H9 (cell line): ENCODE measurements around the gene GIPC2. TPM values are rescaled to one million over a fixed set of nuclear protein-coding genes. Genes with fewer than 3 reads are reported as not detected.

Experiments used
- DNase-seq: peaks from one replicate; pipeline ENCODE4 v3.0.0-alpha.2; 2017
- H2AFZ ChIP-seq: one replicate; pipeline ENCODE4 v1.6.1; 2013; ENCODE audit warnings: mild to moderate bottlenecking, low read length, control low read depth, moderate library complexity
- H2AK5ac ChIP-seq: 2 replicates; pipeline ENCODE4 v1.6.1; 2013; ENCODE audit warnings: low read length, control low read depth, mixed read lengths; ENCODE audit not compliant: insufficient read length
- H2BK120ac ChIP-seq: one replicate; pipeline ENCODE4 v1.6.1; 2013; ENCODE audit warnings: low read depth, mild to moderate bottlenecking, low read length, control low read depth, inconsistent platforms; ENCODE audit not compliant: poor library complexity, severe bottlenecking
- H2BK12ac ChIP-seq: 2 replicates; pipeline ENCODE4 v1.6.1; 2013; ENCODE audit warnings: low read length, control low read depth, mixed read lengths, low read depth; ENCODE audit not compliant: insufficient read length
- H2BK15ac ChIP-seq: 2 replicates; pipeline ENCODE4 v1.6.1; 2013; ENCODE audit warnings: low read depth, low read length, control low read depth
- H2BK20ac ChIP-seq: one replicate; pipeline ENCODE4 v1.6.1; 2013; ENCODE audit warnings: low read depth, mild to moderate bottlenecking, low read length, control low read depth, inconsistent platforms; ENCODE audit not compliant: poor library complexity, severe bottlenecking
- H2BK5ac ChIP-seq: 2 replicates; pipeline ENCODE4 v1.6.1; 2013; ENCODE audit warnings: low read length, control low read depth, mixed read lengths; ENCODE audit not compliant: insufficient read length
- H3K14ac ChIP-seq: 2 replicates; pipeline ENCODE4 v1.6.1; 2013; ENCODE audit warnings: low read length, control low read depth; ENCODE audit not compliant: insufficient read depth
- H3K18ac ChIP-seq: 2 replicates; pipeline ENCODE4 v1.6.1; 2013; ENCODE audit warnings: low read depth, mild to moderate bottlenecking, mixed read lengths, low read length, control low read depth; ENCODE audit not compliant: insufficient read length
- H3K23ac ChIP-seq: 2 replicates; pipeline ENCODE4 v1.6.1; 2013; ENCODE audit warnings: low read length, control low read depth, mixed read lengths, low read depth; ENCODE audit not compliant: insufficient read length
- H3K23me2 ChIP-seq: 2 replicates; pipeline ENCODE4 v1.6.1; 2013; ENCODE audit warnings: low read depth, mild to moderate bottlenecking, mixed read lengths, low read length, control low read depth; ENCODE audit not compliant: insufficient read length, poor library complexity, severe bottlenecking
- H3K27ac ChIP-seq: 2 replicates; pipeline ENCODE4 v1.5.1; 2013; ENCODE audit warnings: low read length, control low read depth, mixed read lengths, low read depth; ENCODE audit not compliant: insufficient read length
- H3K27me3 ChIP-seq: 2 replicates; pipeline ENCODE4 v1.6.1; 2013; ENCODE audit warnings: low read length, control low read depth, inconsistent platforms; ENCODE audit not compliant: insufficient read depth
- H3K4ac ChIP-seq: 2 replicates; pipeline ENCODE4 v1.6.1; 2013; ENCODE audit warnings: low read depth, mild to moderate bottlenecking, control low read depth, inconsistent platforms, low read length, moderate library complexity
- H3K4me1 ChIP-seq: 2 replicates; pipeline ENCODE4 v1.6.1; 2013; ENCODE audit warnings: low read length, control low read depth, inconsistent platforms; ENCODE audit not compliant: insufficient read depth
- H3K4me2 ChIP-seq: 2 replicates; pipeline ENCODE4 v1.6.1; 2013; ENCODE audit warnings: low read length, control low read depth, mixed read lengths; ENCODE audit not compliant: insufficient read length, insufficient read depth
- H3K56ac ChIP-seq: 2 replicates; pipeline ENCODE4 v1.6.1; 2013; ENCODE audit warnings: low read depth, mild to moderate bottlenecking, mixed read lengths, low read length, control low read depth; ENCODE audit not compliant: insufficient read length
- H3K79me1 ChIP-seq: 2 replicates; pipeline ENCODE4 v1.6.1; 2013; ENCODE audit warnings: low read depth, mild to moderate bottlenecking, moderate library complexity, low read length, control low read depth, inconsistent platforms; ENCODE audit not compliant: insufficient read depth, poor library complexity, severe bottlenecking
- H3K79me2 ChIP-seq: 2 replicates; pipeline ENCODE4 v1.6.1; 2013; ENCODE audit warnings: low read length, control low read depth, inconsistent platforms; ENCODE audit not compliant: insufficient read depth
- H3K9ac ChIP-seq: 2 replicates; pipeline ENCODE4 v1.6.1; 2013; ENCODE audit warnings: low read length, control low read depth, mixed read lengths; ENCODE audit not compliant: insufficient read length; ENCODE audit errors: extremely low read depth
- H3K9me3 ChIP-seq: one replicate; pipeline ENCODE4 v1.6.1; 2013; ENCODE audit warnings: low read depth, low read length, inconsistent platforms; ENCODE audit not compliant: control insufficient read depth
- H3T11ph ChIP-seq: one replicate; pipeline ENCODE4 v1.6.1; 2013; ENCODE audit warnings: mild to moderate bottlenecking, low read length, control low read depth, inconsistent platforms
- H4K20me1 ChIP-seq: one replicate; pipeline ENCODE4 v1.6.1; 2013; ENCODE audit not compliant: control insufficient read depth, insufficient read length, insufficient read depth
- H4K5ac ChIP-seq: 2 replicates; pipeline ENCODE4 v1.6.1; 2013; ENCODE audit warnings: low read depth, mild to moderate bottlenecking, mixed read lengths, low read length, control low read depth; ENCODE audit not compliant: insufficient read length
- H4K8ac ChIP-seq: replicated peaks from 2 replicates; pipeline ENCODE4 v1.6.1; 2013; ENCODE audit warnings: low read length, control low read depth, mixed read lengths, low read depth; ENCODE audit not compliant: insufficient read length
- H4K91ac ChIP-seq: 2 replicates; pipeline ENCODE4 v1.6.1; 2013; ENCODE audit warnings: low read depth, mild to moderate bottlenecking, moderate library complexity, mixed read lengths, low read length, control low read depth; ENCODE audit not compliant: insufficient read length
- H3K27ac Mint-ChIP-seq, 3 experiments: 2 replicates in 2 of 3; 3 replicates in 1 of 3; pipeline ENCODE4 v1.8.0; 2020 to 2021; ENCODE audit warnings: mixed read lengths in 3 of 3, mild to moderate bottlenecking in 1 of 3, moderate library complexity in 1 of 3
- H3K27me3 Mint-ChIP-seq: 2 replicates; pipeline ENCODE4 v1.8.0; 2021; ENCODE audit warnings: low read depth, mild to moderate bottlenecking, moderate library complexity, mixed read lengths
- H3K36me3 Mint-ChIP-seq, 3 experiments: 2 replicates in 2 of 3; 3 replicates in 1 of 3; pipeline ENCODE4 v1.8.0; 2020 to 2021; ENCODE audit warnings: low read depth in 3 of 3, mixed read lengths in 3 of 3; ENCODE audit not compliant: insufficient read depth in 1 of 3
- H3K4me1 Mint-ChIP-seq, 2 experiments: 2 replicates each; pipeline ENCODE4 v1.8.0; 2020; ENCODE audit warnings: mixed read lengths in 2 of 2
- H3K4me3 Mint-ChIP-seq, 2 experiments: 2 replicates in 1 of 2; 3 replicates in 1 of 2; pipeline ENCODE4 v1.8.0; 2020 to 2021; ENCODE audit warnings: mild to moderate bottlenecking in 2 of 2, mixed read lengths in 2 of 2, moderate library complexity in 1 of 2
- H3K9me3 Mint-ChIP-seq, 2 experiments: 2 replicates in 1 of 2; 3 replicates in 1 of 2; pipeline ENCODE4 v1.8.0; 2020; ENCODE audit warnings: mild to moderate bottlenecking in 2 of 2, mixed read lengths in 2 of 2, moderate library complexity in 1 of 2
- CTCF ChIP-seq: fragments of 200-600 bp; sonication (generic); conservative IDR thresholded peaks from 3 replicates; pipeline ENCODE4 v1.8.0; 2021; ENCODE audit warnings: antibody characterized with exemption, mild to moderate bottlenecking
- WGBS: extraction: QIAGEN DNeasy Blood & Tissue Kit; methylation state at CpG from one replicate; pipeline ENCODE4 v1.1.7; 2013; ENCODE audit warnings: missing lambda C conversion rate, low lambda C conversion rate, mixed read lengths; ENCODE audit not compliant: insufficient read length; ENCODE audit errors: extremely low coverage; 5-methylcytosine and 5-hydroxymethylcytosine counted together
- total RNA-seq: library from RNA; stranded (reverse); gene quantifications from 2 replicates; pipeline ENCODE4 v1.2.1, GENCODE V29; 2021

Gene GIPC2
- total RNA-seq, 1 experiment from 2014 or later, result 0.85 TPM

DNA sequence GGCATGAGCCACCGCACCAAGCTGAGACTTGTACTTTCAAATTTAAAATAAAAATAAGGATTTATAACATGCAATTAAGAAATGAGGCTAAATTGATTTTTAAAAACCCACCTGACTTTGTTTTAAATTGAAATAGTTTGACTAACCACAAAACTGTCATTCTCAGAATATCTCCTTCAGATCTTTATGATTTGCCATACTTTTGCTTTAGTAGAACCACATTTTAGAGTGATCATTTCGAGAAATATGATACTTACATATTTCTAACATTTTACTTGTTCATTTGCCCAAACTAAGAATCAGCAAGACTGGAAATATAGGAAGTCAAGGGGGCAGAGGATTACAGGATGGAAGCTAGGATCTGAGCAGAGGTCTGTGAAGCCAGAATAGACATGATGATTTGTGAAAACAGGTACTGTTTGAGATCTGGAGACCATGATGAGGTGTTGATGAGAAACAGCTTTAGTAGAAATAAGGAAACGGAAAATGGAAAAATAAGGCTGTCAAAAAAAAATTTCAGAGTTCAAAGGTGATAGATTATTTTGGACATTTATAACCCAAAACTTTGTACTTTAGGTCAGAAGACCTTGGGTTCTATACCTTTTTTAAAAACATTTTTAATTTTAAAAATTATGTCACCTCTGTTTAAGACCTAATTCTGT, 44.8 kb downstream of the GIPC2 start:
- Histone ChIP-seq H3K14ac (no peak overlapping the region), H3K9me3 (no peaks in the 10 kb centered on the region), H2AK5ac (no peak overlapping the region), H3K4me1 (no peaks in the 10 kb centered on the region), H4K8ac (no peak overlapping the region), H4K5ac (no peak overlapping the region), H2BK20ac (no peak overlapping the region), H3K23me2 (no peaks in the 10 kb centered on the region), H2AFZ (no peak overlapping the region), H3T11ph (no peak overlapping the region), H2BK120ac (no peak overlapping the region), H3K79me1 (no peaks in the 10 kb centered on the region), H3K4me2 (no peak overlapping the region), H2BK15ac (no peak overlapping the region), H3K18ac (no peak overlapping the region), H2BK12ac (no peak overlapping the region), H2BK5ac (no peak overlapping the region), H3K9ac (no peak overlapping the region), H3K27ac (no peak overlapping the region), H3K23ac (no peak overlapping the region), H3K79me2 (no peaks in the 10 kb centered on the region), H4K91ac (no peak overlapping the region), H3K56ac (no peak overlapping the region), H3K4ac (no peak overlapping the region), H4K20me1 (no peaks in the 10 kb centered on the region), H3K27me3 (no peaks in the 10 kb centered on the region)
- WGBS, result no CpG with 5 or more reads among the region's 3 CpGs
- Mint-ChIP-seq H3K4me3 (no peak overlapping the region), H3K36me3 (peaks cover 0 to 5% (median 4%) of the 10 kb centered on the region in 3 experiments; a peak in 2 of 7 replicates), H3K9me3 (peaks cover 7 to 8% of the 10 kb centered on the region in 2 experiments; a peak in 4 of 5 replicates), H3K4me1 (no peaks in the 10 kb centered on the region), H3K27ac (no peak overlapping the region), H3K27me3 (no peaks in the 10 kb centered on the region)
- no peak for DNase-seq
- no peak for TF ChIP-seq CTCF
